Stimulated activated naive CD4-positive, alpha-beta T cell treated with Interleukin-2 at 50 U/mL for 16 hours (primary cell): Measurements from ENCODE around the gene MFSD1.
A peak's percentile ranks its signal among the peaks of the same experiment; 100 is the strongest.
"Not testable (repeated sequence)": the region's sequence is repeated elsewhere in the genome, so short reads cannot be mapped to it uniquely, and the experiment has no call there.

Experiments
- DNase-seq: peaks from one replicate; lab custom pipeline; 2025; lab: John Stamatoyannopoulos, UW

Gene MFSD1

DNA sequence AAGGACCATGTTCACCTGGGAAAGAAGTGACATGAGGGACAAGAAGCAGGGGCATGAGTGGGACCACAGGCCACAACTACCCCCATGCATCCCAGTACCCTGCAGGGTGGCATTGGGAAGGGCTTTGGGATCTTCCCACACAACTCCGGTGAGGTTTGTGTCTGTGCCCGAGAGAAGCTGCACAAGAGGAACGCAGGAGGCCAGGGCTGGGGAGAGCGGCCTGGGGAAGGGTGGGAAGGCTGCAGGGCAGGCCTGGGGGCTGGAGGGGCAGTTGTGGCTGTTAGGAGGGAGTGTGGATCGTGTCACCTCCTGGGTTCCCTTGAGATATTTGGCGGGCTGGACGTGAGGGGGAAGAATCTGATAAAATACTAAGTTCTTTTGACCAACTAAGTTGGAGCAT is 25.3 kb upstream of the MFSD1 start:
- DNase-seq: no peak

DNA sequence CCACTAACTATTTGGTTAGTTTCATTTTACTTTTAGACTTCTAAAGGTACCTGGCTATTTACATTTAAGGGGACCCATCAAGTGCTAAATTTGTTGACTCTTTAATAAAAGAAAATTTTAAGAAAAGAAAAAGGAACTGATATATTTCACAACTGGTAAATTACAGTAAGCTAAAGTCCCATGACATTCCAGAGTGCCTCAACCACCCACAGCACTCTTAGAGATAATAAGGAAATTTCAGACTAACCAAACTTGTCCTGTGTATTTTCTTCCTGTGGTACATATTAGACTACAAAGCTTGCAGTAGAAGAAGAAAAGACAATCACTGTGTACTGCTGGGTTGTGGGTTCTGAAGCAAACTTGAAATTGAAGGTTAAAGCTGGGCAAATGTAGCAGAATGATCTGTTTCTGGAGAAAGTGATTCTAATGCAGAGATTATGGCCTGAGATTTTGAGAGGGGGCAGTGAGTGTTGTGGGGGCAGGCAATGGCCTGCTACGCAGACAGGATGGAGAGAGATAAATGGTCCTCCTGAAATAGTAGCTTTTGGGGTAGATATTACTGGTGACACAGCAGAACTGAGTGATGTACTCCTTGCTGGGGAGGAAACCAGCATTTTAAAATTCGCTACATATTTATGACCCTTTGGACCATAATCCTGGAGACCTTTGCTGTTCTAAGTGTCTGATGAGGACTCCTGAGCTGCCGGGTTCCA is 24.5 kb upstream of the MFSD1 start:
- DNase-seq: no peak

DNA sequence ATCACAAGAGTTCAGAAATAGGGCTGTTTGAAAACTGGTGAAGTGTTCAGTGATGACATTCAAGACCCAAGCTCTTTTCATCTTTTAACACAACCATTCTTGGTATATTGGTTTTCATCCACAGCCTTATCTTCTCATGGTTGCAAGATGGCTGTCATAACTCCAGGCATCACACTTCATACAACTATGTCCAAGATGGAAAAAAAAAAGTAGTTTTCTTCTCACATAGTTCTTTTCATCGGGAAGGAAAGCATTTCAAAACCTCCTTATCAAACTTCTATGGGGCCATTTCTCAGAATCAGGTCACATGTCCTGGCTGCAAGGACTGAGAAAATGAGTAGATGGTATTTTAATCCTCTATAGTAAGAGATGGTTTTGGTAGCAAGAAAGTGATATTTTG is 21.1 kb upstream of the MFSD1 start:
- no peak for DNase-seq

- no peak for DNase-seq
These were observed 20.7 kb upstream of the MFSD1 start for GRCh38 chr3:158781191-158781590.

GRCh38 chr3:158781849-158782248 is 20.0 kb upstream of the MFSD1 start:
- DNase-seq: no peak

DNA sequence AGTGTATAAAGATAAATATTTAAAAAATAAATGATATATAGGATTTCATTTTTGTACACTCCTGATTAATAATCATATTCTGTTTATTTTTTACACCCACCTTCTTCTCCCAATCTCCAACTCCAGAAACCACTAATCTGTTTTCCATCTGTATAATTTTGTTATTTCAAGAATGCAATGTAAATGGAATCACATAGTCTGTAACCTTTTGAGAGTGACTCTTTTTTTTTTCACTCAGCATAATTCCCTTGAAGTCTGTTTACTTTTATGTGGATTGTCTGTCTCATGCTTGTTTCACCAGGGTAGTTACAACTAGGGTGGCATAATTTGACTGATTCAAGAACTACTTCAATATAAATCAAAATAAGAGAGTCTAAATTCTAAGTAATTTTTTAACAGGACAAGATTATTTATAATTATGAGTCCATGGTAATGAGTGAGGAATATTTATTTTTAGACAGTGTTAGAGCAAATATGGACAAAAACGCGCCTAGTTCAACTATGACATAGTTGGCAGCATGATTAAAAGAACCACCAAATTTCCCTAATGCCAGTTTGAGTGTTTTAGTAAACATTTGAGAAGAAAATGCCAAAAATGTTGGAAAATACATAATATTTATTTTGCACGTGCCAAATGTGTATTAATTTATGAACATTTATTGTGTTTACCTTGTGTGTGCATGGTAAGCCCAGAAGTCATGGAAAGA is 19.4 kb upstream of the MFSD1 start:
- DNase-seq: no peak

GRCh38 chr3:158783051-158783450 is 18.8 kb upstream of the MFSD1 start:
- DNase-seq: no peak

- no peak for DNase-seq
These were observed 15.9 kb upstream of the MFSD1 start for GRCh38 chr3:158785972-158786371.

DNA sequence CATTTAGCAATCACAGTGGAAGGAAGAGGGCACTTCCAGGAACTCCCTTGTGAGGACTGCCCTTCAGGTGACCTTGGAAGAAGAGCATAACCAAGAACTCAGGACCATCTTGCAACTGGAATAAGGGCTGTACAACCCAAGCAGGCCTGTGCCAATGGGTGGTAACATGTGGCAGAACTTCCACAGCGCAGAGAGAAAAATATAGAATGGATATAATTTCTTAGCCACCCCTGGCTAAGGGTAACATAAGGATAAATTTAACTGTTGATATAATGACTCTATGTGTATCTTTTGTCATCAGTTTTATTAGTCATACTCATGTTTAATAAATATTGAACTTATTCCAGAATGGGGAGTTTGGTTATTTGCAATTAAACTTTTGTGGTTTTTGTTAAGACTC is 13.4 kb upstream of the MFSD1 start:
- DNase-seq: no peak

DNA sequence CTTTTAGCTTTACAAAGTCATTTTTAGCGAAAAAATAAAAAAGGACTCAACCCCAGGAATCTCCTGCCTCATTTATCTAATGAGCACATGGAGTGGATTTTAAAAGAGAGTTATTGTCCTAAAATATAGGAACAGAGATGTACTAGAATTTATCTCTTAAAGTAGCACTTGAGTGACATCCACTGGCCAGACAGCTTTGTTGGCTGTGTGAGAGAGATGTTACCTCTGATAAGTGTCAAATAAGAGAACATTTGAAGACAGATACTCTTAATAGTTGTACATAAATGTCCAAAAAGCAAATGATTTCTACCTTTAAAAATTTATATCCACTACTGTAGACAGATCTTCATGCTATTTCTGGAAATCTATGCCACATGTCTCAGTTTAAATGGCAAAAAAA is 12.3 kb upstream of the MFSD1 start:
- no peak for DNase-seq

DNA sequence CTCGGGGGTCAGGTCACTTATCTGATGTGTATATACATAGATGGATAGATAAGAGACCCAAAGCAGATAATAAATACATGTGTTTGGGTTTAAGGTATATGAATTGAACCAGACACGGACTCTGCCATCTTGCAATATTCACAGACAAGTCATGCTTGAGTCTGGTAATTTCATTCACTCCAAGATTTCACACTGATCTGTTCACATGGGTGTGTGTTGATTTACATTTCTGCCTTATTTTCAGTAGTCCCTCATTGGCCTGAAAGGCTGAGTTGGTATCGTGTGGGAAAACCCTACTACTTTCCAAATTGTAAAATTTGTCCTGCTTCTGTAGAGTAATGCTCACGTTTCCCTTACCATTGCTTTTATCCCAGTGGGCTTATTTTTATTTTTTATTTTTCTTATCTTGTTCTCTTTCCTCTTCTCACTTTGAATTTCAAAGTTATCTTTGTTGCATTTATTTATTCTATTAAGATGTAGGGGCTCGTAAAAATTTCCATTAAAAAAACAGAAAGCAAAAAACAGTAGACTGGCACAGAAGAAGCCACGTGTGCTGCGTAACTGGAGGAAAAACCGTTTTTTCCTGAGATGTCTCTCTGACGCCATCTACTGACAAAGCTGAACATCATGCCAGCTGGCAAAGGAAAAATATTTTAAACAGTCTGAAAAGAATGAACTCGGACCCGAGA is 10.8 kb upstream of the MFSD1 start:
- DNase-seq: peak; percentile 3

DNA sequence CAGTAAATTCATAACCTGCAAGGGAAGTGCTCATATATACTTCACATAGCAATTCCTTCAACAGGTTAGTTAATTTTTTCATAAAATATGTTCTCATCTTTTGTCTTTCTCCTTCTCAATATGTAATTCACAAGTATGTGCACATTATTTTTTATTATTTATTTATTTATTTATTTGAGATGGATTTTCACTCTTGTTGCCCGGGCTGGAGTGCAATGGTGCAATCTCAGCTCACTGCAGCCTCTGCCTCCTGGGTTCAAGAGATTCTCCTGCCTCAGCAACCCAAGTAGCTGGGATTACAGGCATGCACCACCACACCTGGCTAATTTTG is 10.3 kb upstream of the MFSD1 start:
- DNase-seq: not testable (repeated sequence)

DNA sequence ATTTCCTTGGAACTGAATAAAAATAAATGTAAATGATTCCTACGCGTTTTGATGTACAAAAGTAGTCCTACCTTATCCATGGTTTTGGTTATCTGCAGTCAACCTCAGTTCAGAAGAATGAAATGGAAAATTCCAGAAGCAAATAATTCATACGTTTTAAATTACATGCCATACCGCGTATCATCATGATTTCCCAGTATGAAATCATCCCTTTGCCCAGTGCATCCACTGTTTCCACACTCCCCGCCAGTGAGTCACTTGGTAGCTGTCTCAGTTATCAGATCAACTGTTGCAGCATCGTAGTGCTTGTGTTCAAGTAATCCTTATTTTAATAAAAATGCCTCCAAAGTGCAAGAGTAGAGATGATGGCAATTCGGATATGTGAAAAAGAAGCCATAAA is 9.1 kb upstream of the MFSD1 start:
- no peak for DNase-seq

DNA sequence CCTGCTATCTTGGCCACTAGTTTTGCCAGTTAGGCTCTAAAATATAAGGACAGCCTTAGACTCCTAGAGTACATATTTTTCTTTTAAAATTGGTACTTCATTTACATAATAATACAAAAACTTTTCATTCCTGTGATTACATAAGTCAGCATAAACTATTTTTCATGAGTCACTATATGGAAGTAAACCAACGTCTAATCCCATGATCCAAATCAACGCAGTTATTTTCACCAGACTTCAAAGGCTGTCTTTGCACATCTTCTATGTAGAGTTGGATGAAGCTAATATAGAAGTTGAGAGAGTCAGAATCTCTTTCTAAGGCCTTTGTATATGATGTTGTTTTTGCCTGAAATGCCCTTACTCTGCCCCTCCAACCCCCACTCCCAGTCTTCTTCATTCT is 7.6 kb upstream of the MFSD1 start:
- DNase-seq: no peak

DNA sequence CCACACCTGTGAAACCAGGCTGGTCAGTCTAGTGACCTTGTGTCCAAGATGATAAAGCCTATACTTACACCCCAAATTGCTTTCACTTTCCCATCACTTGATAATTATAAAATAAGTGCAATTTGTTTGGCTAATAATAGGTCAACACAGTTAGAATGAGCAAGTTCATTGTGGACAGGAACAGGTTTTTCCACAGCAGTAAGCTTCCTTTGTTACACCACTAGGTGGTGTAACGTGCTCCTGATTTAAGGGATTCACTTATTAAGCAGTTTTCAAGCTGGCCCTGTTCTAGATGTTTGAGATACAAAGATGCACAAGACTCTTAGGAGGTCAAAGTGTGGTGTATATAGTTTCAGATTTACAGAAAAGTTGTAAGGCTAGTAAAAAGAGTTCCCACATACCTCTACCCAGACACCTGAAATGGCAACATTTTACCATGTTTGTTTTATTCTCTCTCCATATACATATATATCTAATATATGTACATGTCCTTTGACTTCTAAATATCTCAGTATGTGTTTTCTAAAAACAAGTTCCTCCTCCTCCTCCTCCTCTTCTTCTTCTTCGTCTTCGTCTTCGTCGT is 6.8 kb upstream of the MFSD1 start:
- DNase-seq: no peak

GRCh38 chr3:158801201-158801600 is 653 bp upstream of the MFSD1 start:
- no peak for DNase-seq

GRCh38 chr3:158802409-158803268 is 785 bp downstream of the MFSD1 start:
- DNase-seq: no peak

DNA sequence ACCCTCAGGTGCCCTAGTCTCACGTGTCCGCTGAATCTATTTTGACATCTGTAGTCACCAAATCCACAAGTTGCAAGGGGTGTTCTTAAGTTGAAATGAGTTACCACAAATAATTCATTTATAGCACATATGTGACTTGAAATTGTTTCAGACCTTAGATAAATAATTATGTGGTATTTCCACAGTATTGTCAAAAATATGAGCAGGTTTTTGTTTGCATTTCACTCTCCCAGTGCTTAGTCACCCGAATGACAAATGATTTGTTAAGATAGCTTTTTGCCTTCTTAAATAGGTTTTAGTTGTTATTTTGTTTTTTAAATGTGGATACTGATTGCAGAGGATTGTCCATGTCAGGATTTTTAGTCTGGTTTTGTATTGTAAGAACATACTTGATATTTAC is 2.6 kb downstream of the MFSD1 start:
- DNase-seq: no peak

- DNase-seq: no peak
These were observed 6.8 kb downstream of the MFSD1 start for GRCh38 chr3:158808697-158809096.

GRCh38 chr3:158809642-158810041 is 7.8 kb downstream of the MFSD1 start:
- no peak for DNase-seq

- no peak for DNase-seq
These were observed 9.2 kb downstream of the MFSD1 start for GRCh38 chr3:158810823-158811724.
